LoVo (cell line): ENCODE measurements around the gene HTRA2.
A peak's percentile ranks its signal among the peaks of the same experiment; 100 is the strongest.

Experiments used
- DNase-seq: peaks from one replicate; pipeline ENCODE4 v3.0.0-alpha.2; 2016; ENCODE audit warnings: low spot score

Gene HTRA2

GRCh38 chr2:74500578-74500946 is 29.2 kb upstream of the HTRA2 start:
- DNase-seq, result no peak

DNA sequence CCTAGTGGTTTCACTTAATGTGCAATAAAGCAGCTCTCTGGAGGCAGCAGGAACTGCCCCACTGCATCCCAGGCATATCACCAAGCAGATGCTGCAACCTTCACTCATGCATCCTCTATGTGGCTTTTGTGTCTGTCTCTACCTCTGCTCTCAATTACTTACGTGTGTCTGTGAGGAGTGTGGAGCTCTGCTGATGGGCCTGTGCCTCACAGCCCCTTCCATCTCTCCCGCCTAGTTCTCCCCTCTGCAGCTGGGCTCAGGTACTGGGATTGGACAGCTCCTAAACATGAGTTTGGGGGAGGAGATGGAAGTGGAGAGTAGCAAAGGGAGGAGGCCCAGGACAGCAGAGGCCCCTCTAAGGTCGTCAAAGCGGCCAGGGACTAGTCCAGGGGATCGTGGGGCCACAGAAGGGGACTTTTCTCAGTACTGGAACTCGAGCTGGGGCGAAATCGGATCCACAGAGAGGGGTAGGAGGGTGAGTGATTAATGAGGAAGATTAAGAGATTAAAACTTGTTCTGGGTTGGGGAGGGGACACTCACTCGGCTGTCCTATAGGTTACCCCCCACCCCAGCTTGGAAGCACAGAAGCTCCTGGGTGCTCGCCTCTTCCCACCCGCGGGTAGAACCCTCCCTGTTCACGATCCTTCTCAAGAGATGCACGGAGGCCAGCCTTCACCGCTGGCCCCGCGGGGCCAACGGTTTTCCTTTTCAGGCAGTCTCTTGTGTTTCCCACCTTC is 28.2 kb upstream of the HTRA2 start:
- DNase-seq, result no peak

DNA sequence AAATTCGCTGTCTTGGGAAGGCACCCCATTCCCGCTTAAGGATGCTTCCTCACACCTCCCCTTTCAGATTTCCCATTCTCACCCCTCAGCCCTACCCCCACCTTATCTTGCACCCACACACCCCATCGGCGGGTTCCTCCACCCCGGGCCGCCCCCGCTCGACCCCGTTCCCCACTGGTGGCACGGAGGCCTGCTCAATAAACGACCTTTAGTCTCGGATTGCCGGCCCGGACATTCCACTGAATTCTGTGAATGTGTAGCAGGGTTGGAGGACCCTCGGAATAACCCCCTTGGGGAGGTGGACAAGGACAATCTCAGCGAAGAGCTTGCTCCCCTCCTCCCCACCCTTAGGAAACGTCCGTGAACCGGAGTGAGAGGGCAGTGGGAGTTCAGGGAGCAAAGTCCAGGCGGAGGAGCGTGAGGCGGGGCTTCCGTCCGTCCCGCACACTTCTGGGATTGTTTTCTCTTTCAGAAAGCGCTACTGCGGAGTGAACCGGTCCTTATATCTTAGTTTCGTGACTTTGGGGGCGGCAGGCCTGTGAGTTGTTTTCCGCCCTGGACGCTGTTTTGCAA is 27.5 kb upstream of the HTRA2 start:
- DNase-seq, result peak; percentile 65

- DNase-seq, result peak; percentile 86
These were observed 26.8 kb upstream of the HTRA2 start for GRCh38 chr2:74502720-74503505.

GRCh38 chr2:74503506-74504475 is 25.9 kb upstream of the HTRA2 start:
- no peak for DNase-seq

- DNase-seq, result no peak
These were observed 25.1 kb upstream of the HTRA2 start for GRCh38 chr2:74504591-74504990.

DNA sequence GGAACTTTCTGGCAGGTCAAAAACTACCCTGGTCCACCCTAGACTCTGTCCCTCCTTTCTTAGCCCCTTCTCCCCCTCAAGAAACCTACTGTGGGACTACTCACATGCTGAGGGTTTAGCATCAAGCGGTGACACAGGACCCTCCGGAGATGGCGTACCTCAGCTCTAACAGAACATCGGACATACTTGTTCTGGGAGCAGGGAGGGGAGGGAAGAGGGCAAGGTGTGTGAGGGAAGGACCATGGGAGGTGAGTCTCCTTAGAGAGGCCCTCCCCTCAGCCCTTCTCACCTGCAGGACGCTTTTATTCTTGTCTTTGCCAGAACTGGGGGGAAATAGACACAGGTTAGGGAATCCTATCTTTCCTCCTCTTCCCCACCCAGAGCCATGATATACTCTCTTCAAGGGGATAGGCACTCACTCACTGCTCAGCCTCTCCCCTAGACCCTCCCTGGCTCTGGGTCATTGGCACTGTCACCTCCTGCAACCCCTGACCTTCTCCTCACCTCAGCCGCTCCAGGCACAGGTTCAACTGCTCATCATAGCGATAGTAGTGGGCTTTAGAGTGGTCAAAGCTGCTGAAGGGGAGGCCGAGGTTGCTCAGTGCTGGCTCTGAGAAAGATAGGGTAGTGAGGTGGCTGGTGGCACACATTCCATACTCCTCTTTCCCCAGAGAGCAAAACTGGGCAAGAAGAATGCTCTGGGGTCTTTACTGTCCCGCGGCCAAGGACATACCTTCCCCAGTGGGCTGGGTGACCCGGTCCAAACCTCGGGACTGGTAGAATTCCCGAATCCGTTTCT is 24.1 kb upstream of the HTRA2 start:
- DNase-seq, result no peak

- peak; percentile 97 for DNase-seq
These were observed 22.4 kb upstream of the HTRA2 start, which contains the start of gene PCGF1 for GRCh38 chr2:74507145-74507925. PCGF1 (minus strand) TSS chr2:74507695; CDS start chr2:74507668, 27 bp downstream.

GRCh38 chr2:74507926-74508520 is 21.7 kb upstream of the HTRA2 start:
- peak; percentile 43 for DNase-seq

GRCh38 chr2:74510272-74510671 is 19.5 kb upstream of the HTRA2 start:
- DNase-seq, result no peak

DNA sequence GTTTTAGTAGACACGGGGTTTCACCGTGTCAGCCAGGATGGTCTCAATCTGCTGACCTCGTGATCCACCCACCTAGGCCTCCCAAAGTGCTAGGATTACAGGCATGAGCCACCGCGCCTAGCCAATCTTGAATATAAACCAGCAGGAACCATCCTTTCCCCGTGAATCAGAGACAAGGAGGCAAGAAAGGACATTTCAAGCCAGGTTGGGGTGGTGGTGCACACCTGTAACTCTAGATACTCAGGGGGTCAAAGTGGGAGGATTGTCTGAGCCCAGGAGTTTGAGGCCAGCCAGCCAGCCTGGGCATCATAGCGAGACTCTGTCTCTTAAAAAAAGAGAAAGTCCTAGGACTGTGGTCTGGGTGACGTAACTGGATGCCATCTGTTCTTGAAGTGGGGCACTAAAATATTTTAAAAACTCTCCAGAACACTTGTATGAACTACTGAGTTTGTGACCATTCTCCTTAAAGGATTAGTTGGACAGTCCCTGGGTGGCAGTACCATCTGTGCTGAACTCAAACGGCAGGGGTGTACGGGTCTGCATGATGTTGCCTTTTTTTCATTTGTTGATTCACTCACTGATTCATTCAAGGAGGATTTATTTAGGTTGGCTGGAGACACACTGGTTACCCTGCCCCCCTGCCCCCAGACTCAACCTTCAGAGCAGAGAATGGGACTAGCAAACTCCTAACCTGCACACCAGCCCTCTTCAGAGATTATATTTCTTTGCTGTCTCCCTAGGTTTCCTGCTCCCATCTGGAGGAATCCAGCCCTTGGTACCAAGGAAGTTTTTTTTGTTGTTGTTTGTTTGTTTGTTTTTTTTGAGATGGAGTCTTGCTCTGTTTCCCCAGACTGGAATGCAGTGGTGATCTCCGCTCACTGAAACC is 18.4 kb upstream of the HTRA2 start:
- no peak for DNase-seq

DNA sequence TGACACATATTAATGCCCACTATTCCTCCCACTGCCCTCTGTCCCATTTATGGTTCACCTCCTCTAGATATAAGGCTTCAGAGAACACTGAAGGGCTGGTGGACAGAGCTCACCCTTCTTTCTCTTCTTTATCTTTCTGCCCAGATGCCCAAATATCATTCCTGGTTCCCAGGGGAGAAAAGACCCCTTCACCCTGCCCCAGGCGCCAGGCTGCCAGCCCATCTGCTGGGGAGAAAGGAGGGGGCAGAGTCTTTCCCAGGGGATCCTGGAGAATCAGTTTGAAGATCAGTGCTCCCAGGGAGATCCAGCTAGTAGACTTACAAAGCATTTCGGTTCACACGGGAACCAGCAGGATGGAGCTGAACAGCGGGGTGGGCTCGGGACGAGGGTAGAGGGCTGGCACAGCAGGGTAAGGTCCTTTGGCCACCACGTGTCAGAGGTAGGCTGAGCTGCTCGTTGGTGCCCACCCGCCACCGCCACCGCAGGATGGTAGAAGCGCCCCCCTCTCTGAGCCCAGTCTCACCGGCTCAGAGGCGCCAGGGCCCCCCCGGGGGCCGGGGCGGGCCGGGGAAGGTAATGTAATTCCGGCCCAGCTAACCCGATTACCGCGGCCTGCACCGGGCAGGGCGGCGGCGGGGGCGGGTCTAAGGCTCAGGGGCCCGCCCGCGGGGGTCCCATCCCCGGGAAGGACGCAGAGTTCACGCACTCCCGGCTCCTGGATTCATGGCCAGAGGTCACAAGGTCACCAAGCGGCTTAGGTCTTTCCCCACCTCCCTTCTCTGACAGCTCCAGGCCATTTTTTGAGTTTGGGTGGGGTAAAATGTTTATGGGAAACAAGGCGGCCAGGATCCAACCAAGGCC is 16.8 kb upstream of the HTRA2 start:
- DNase-seq, result no peak

DNA sequence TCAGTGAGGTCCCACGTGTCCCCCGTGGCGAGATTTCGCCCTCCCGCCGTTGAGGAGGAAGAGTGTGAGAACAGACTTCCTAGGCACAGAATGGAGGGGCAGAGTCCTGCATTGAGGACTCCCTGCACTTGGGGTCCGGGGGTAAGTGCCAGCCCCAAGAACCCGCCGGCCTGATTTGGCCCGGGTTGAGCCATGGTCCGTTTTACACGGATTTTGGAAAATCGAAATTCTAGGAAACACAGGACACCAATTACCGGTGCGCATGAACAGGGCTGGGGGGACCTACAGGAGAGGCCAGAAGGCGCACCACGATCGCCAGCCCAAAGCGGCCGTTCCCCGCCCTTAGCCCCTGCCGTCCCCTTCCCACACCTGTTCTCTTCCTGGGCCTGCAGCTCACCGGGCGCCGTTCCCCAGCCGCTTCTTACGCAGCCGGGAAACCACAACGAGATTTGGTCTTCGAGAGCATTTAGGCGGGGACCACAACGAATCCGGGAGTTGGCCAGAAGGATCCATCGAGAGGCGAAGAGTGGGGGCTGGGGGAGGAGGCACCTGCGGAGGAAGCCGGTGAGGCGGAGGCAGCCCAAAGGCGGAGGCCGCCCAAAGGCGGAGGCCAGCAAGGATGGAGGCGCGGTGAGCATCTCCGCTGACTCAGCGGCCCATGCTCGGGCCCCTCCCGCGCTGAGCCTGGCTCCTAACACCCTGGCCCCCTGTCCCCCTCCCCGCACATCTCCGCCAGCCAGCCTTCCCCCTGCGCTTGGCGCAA is 15.9 kb upstream of the HTRA2 start:
- no peak for DNase-seq

GRCh38 chr2:74514368-74515270 is 15.1 kb upstream of the HTRA2 start, which contains the start of gene TLX2:
TLX2 (plus strand) TSS chr2:74514450; CDS start chr2:74514807, 357 bp downstream.
- no peak for DNase-seq

DNA sequence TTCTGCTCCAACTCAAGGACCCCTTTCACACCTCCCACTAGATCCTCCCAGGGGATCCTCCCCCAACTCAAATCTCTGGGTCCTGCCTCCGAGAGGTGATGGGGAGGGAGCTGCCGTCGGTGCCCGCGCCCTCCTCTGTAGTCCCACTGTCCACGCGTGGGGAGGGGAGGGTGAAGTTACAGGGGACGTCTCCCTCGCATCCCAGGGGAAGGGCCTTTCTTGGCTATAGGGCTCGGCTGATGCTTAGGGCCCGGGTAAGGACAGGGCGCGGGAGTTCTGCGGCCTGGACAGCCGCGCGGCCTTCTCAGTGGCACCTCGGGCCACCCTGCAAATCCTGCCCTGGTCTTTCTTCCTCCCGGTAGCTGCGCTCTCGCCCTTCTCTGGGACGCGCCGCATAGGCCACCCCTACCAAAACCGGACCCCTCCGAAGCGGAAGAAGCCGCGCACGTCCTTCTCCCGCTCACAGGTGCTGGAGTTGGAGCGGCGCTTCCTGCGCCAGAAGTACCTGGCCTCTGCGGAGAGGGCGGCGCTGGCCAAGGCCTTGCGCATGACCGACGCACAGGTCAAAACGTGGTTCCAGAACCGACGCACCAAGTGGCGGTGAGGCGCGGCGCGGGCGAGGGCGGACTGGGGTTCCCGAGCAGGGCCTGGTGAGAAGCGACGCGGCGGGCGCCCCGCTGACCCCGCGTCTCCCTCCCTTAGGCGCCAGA is 14.3 kb upstream of the HTRA2 start:
- no peak for DNase-seq
